Measurements from ENCODE around the gene TRIM51G.
"Not testable (repeated sequence)": the region's sequence is repeated elsewhere in the genome, so short reads cannot be mapped to it uniquely, and the experiment has no call there.

The TRIM51G gene

GRCh38 chr11:48983785-48984184 lies at the start of gene TRIM51G:
TRIM51G (minus strand) TSS chr11:48983885; CDS start chr11:48981695, 2,190 bp downstream.
- DNase-seq (ENCODE audit: low read depth) = not testable (repeated sequence)

DNA sequence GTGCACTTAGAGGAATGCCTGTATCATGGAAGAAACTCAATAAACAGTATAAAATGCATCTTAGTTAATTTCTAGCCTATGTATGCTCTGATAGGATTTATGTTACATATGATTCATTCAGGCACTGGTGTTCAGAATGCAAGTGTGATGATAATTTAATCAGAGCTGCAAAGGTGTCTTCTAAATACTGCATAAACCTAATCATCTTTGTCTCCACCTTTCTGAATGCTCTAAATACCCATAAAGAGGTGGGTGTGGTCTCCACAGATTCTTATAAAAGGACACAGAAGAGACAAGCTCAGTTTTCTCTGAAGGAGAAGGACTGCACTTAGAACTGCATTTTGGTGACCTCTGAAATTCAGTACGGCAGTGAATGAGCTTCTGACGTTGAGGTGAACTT lies 44.8 kb upstream of the TRIM51G start, which contains the start of gene TRIM49B:
TSS of gene TRIM49B (plus strand) at position 301 of the 400 bp plus-strand sequence. CDS start 2,777 bp downstream, outside the sequence.
- not testable (repeated sequence) for DNase-seq (ENCODE audit: low read depth)

GRCh38 chr11:48968592-48968991 lies 15.1 kb downstream of the TRIM51G start:
- not testable (repeated sequence) for DNase-seq (ENCODE audit: low read depth)

- not testable (repeated sequence) for DNase-seq (ENCODE audit: low read depth)
Measured at GRCh38 chr11:48955315-48956049, 28.2 kb downstream of the TRIM51G start.

DNA sequence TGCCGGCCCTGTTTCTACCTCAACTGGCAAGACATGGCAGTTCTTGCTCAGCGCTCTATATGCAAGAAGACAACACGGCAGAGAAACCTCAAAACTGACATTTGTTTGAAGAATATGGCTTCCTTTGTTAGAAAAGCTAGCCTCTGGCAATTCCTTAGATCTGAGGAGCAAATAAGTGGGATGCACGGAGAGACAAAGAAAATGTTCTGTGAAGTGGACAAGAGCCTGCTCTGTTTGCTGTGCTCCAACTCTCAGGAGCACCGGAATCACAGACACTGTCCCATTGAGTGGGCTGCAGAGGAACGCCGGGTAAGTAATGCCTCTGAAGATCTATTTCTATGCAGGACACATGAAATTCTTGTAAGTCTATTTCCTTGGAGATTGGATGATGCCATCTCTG lies 37.9 kb downstream of the TRIM51G start:
- DNase-seq (ENCODE audit: low read depth) = not testable (repeated sequence)

Data from activated T-helper 1 cell treated with Interleukin-2 at 50 U/mL for 16 hours (primary cell).